ENCODE measurements around the gene SLC27A3. TPM values are rescaled to one million over a fixed set of nuclear protein-coding genes. Genes with fewer than 3 reads are reported as not detected.

SLC27A3 gene
- total and polyA plus RNA-seq, 10 of the 15 experiments (the other 5 are each of a cell fraction or from before 2014, with no cell fraction given), result 2.6 to 18.1 (median 8.3) TPM

DNA sequence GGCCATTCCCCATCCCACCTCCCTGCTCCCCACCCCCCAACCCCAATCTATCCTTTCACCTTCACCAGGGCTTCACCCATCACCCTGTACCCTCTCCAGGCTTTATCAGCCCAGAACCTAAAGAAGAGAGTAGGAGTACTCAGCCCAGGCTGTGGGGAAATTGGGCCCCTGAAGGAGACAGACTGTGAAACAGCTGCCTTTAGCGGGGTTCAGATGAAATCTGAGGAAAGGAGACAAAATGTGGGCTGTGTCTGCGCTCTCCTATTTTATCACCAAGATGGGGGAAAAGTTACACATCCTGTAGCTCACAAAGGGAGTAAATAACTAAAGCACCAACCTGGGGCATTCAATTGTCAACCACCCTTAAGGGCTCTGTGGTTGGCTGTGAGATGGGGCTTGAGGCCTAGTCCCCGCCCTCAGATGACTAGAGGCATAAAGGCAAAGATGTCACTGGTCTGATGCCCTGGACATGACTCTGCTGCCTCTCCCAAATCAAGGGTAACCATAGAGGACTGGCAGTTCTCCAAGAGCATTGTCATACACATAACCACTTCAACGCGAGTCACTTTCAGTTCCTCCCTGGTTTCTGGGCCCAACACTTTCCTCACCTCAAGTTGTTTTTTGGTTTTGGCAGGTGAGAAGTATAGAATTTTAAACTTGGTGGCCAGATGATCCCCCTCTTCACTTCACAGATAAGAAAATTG is 30.0 kb downstream of the SLC27A3 start (continued):
- TF ChIP-seq, protein P1, sequence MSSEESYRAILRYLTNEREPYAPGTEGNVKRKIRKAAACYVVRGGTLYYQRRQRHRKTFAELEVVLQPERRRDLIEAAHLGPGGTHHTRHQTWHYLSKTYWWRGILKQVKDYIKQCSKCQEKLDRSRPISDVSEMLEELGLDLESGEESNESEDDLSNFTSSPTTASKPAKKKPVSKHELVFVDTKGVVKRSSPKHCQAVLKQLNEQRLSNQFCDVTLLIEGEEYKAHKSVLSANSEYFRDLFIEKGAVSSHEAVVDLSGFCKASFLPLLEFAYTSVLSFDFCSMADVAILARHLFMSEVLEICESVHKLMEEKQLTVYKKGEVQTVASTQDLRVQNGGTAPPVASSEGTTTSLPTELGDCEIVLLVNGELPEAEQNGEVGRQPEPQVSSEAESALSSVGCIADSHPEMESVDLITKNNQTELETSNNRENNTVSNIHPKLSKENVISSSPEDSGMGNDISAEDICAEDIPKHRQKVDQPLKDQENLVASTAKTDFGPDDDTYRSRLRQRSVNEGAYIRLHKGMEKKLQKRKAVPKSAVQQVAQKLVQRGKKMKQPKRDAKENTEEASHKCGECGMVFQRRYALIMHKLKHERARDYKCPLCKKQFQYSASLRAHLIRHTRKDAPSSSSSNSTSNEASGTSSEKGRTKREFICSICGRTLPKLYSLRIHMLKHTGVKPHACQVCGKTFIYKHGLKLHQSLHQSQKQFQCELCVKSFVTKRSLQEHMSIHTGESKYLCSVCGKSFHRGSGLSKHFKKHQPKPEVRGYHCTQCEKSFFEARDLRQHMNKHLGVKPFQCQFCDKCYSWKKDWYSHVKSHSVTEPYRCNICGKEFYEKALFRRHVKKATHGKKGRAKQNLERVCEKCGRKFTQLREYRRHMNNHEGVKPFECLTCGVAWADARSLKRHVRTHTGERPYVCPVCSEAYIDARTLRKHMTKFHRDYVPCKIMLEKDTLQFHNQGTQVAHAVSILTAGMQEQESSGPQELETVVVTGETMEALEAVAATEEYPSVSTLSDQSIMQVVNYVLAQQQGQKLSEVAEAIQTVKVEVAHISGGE (CRISPR knock-in tag; IDR thresholded peaks at IDR 0.05), result no peak
- TF ChIP-seq RELA (IDR thresholded peaks at IDR 0.05; ENCODE audit: borderline replicate concordance, partially characterized antibody) (peak; percentile 53), NFYA (IDR thresholded peaks at IDR 0.05; ENCODE audit: borderline replicate concordance, low read depth, low read length) (no peak), SPI1 (IDR thresholded peaks at IDR 0.05; ENCODE audit: borderline replicate concordance, insufficient read depth, low read depth, low read length) (peak; percentile 100), BACH1 (IDR thresholded peaks at IDR 0.05; ENCODE audit: borderline replicate concordance) (peak; percentile 94; the same call in 1 of the 2 replicates), RAD21 (IDR thresholded peaks at IDR 0.05; ENCODE audit: insufficient read depth, low read depth, low read length) (no peak), BHLHE40 (IDR thresholded peaks at IDR 0.05; ENCODE audit: borderline replicate concordance in 1 of 2, low read depth in 2 of 2, low read length in 1 of 2) (peak; percentile 92 to 94), CHD4 (IDR thresholded peaks at IDR 0.05) (no peak), POLR2AphosphoS2 (IDR thresholded peaks at IDR 0.05; ENCODE audit: low read depth, low read length) (no peak), LARP7 (IDR thresholded peaks at IDR 0.05) (no peak), SIX5 (IDR thresholded peaks at IDR 0.05; ENCODE audit: low read depth, low read length, severe bottlenecking) (no peak), ZBED1 (IDR thresholded peaks at IDR 0.05; ENCODE audit: borderline replicate concordance) (peak; percentile 85; the same call in 1 of the 2 replicates), IKZF2 (IDR thresholded peaks at IDR 0.05) (peak; percentile 91 to 95), BCL11A (IDR thresholded peaks at IDR 0.05; ENCODE audit: low read depth, low read length) (peak; percentile 94), ASH2L (IDR thresholded peaks at IDR 0.05; ENCODE audit: borderline replicate concordance, low read depth) (no peak), POU2F2 (IDR thresholded peaks at IDR 0.05; ENCODE audit: borderline replicate concordance, low read depth, low read length) (peak; percentile 77; the same call in 1 of the 3 replicates), RUNX3 (IDR thresholded peaks at IDR 0.05; ENCODE audit: low read length) (peak; percentile 98), SREBF2 (IDR thresholded peaks at IDR 0.05; ENCODE audit: low read length) (no peak), TBL1XR1 (IDR thresholded peaks at IDR 0.05; ENCODE audit: low read depth, low read length) (peak; percentile 82; the same call in 1 of the 2 replicates), DPF2 (IDR thresholded peaks at IDR 0.05) (peak; percentile 99), MTA2 (IDR thresholded peaks at IDR 0.05; ENCODE audit: low read depth) (peak; percentile 93), CREM (IDR thresholded peaks at IDR 0.05; ENCODE audit: low read depth) (peak; percentile 89), ATF7 (IDR thresholded peaks at IDR 0.05; ENCODE audit: low read depth) (peak; percentile 97), CBX3 (IDR thresholded peaks at IDR 0.05; ENCODE audit: borderline replicate concordance, low read depth) (no peak), TCF7 (IDR thresholded peaks at IDR 0.05; ENCODE audit: borderline replicate concordance) (peak; percentile 83)
- TF ChIP-seq, protein P2, sequence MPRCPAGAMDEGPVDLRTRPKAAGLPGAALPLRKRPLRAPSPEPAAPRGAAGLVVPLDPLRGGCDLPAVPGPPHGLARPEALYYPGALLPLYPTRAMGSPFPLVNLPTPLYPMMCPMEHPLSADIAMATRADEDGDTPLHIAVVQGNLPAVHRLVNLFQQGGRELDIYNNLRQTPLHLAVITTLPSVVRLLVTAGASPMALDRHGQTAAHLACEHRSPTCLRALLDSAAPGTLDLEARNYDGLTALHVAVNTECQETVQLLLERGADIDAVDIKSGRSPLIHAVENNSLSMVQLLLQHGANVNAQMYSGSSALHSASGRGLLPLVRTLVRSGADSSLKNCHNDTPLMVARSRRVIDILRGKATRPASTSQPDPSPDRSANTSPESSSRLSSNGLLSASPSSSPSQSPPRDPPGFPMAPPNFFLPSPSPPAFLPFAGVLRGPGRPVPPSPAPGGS (IDR thresholded peaks at IDR 0.05; ENCODE audit: borderline replicate concordance, insufficient read depth, low read depth, low read length, poor library complexity, severe bottlenecking), result peak; percentile 90
- TF ChIP-seq, protein P3, sequence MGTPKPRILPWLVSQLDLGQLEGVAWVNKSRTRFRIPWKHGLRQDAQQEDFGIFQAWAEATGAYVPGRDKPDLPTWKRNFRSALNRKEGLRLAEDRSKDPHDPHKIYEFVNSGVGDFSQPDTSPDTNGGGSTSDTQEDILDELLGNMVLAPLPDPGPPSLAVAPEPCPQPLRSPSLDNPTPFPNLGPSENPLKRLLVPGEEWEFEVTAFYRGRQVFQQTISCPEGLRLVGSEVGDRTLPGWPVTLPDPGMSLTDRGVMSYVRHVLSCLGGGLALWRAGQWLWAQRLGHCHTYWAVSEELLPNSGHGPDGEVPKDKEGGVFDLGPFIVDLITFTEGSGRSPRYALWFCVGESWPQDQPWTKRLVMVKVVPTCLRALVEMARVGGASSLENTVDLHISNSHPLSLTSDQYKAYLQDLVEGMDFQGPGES (IDR thresholded peaks at IDR 0.05), result no peak

Data from GM12878 (cell line).